A549 (cell line): Measurements from ENCODE around the gene HADHB. TPM values are rescaled to one million over a fixed set of nuclear protein-coding genes. Genes with fewer than 3 reads are reported as not detected.

ENCODE experiments used
- ATAC-seq, 2 experiments: fragments of 200-7000 bp in 1 of 2; fragments of >200 bp in 1 of 2; cut with Nextera tagmentation in 1 of 2; cut with Tn5 transposase in 1 of 2; 3 replicates each; pipeline versions ENCODE4 v1.8.0 to v1.9.1; 2018 to 2020; ENCODE audit warnings: mild to moderate bottlenecking in 1 of 2, moderate library complexity in 1 of 2
- CTCF ChIA-PET: fragments of 300-600 bp; sonication (Branson Sonifier 250); formaldehyde crosslinking; extraction: SDS; loops from one replicate; lab custom pipeline; 2021; ENCODE audit warnings: antibody characterized with exemption, inconsistent platforms; lab: Yijun Ruan, JAX
- POLR2A ChIA-PET: fragments of 350-600 bp; formaldehyde crosslinking; extraction: SDS; loops from one replicate; lab custom pipeline; 2021; ENCODE audit warnings: antibody characterized with exemption, inconsistent platforms; lab: Yijun Ruan, JAX
- DNase-seq, 2 experiments: peaks; one replicate each; pipeline versions ENCODE4 v3.0.0 to v3.0.0-alpha.2; 2011 to 2016; ENCODE audit warnings: low read depth in 1 of 2, low spot score in 1 of 2
- FAIRE-seq: peaks from 2 replicates; lab custom pipeline; 2011; peaks lifted over from hg19 to GRCh38; lab: Jason Lieb, UNC
- H3K27ac ChIP-seq, 2 experiments: fragments of >200 bp; sonication (Bioruptor Twin); formaldehyde crosslinking; 3 replicates each; pipeline ENCODE4 v1.5.1; 2016 to 2017
- H3K4me1 ChIP-seq: fragments of >200 bp; sonication (Bioruptor Twin); formaldehyde crosslinking; 3 replicates; pipeline ENCODE4 v1.6.1; 2016
- H3K4me2 ChIP-seq: fragments of >200 bp; sonication (Bioruptor Twin); formaldehyde crosslinking; 3 replicates; pipeline ENCODE4 v1.6.1; 2016
- H3K4me3 ChIP-seq: fragments of >200 bp; sonication (Bioruptor Twin); formaldehyde crosslinking; 3 replicates; pipeline ENCODE4 v1.5.1; 2016
- H3K9me3 ChIP-seq: fragments of >200 bp; sonication (Bioruptor Twin); formaldehyde crosslinking; 3 replicates; pipeline ENCODE4 v1.6.1; 2016
- CEBPB ChIP-seq, 2 experiments: fragments of >200 bp in 1 of 2; sonication (Bioruptor Twin) in 1 of 2; formaldehyde crosslinking in 1 of 2; IDR thresholded peaks; 2 replicates each; pipeline ENCODE4 v1.6.1; 2012 to 2016
- EHMT2 ChIP-seq: fragments of 200-600 bp; sonication (generic); IDR thresholded peaks from 2 replicates; pipeline ENCODE4 v1.6.1; 2016; ENCODE audit warnings: antibody characterized with exemption, low read depth, mild to moderate bottlenecking, moderate library complexity
- ESRRA ChIP-seq: fragments of 150-350 bp; IDR thresholded peaks from 2 replicates; pipeline ENCODE4 v1.6.1; 2014; ENCODE audit warnings: mild to moderate bottlenecking, low read length, borderline replicate concordance
- FOSB ChIP-seq: fragments of 250-450 bp; sonication (Bioruptor Pico); IDR thresholded peaks from 2 replicates; pipeline ENCODE4 v1.5.0; 2020; ENCODE audit warnings: mild to moderate bottlenecking, moderate library complexity
- FOSL2 ChIP-seq, 2 experiments: fragments of 450-650 bp in 1 of 2; fragments of >200 bp in 1 of 2; sonication (Bioruptor Twin) in 1 of 2; formaldehyde crosslinking; IDR thresholded peaks; 2 replicates each; pipeline versions ENCODE4 v1.5.0 to v1.6.1; 2016 to 2020; ENCODE audit warnings: mild to moderate bottlenecking in 1 of 2, moderate library complexity in 1 of 2
- GATA3 ChIP-seq: IDR thresholded peaks from 2 replicates; pipeline ENCODE4 v1.6.1; 2012; ENCODE audit warnings: borderline replicate concordance
- HDAC2 ChIP-seq: fragments of 200-600 bp; sonication (generic); IDR thresholded peaks from 2 replicates; pipeline ENCODE4 v1.6.1; 2016
- HMGXB4 ChIP-seq: fragments of 250-450 bp; sonication (Bioruptor Pico); IDR thresholded peaks from 2 replicates; pipeline ENCODE4 v1.5.0; 2021; ENCODE audit warnings: mild to moderate bottlenecking, moderate library complexity, borderline replicate concordance
- HOXA7 ChIP-seq: fragments of 250-450 bp; sonication (Bioruptor Pico); IDR thresholded peaks from 2 replicates; pipeline ENCODE4 v1.5.0; 2020; ENCODE audit warnings: mild to moderate bottlenecking, moderate library complexity
- KDM1A ChIP-seq: fragments of 200-600 bp; sonication (generic); IDR thresholded peaks from 2 replicates; pipeline ENCODE4 v1.6.1; 2016; ENCODE audit warnings: low read depth, mild to moderate bottlenecking
- PBX3 ChIP-seq: IDR thresholded peaks from 2 replicates; pipeline ENCODE4 v1.6.1; 2012
- POLR2AphosphoS2 ChIP-seq: conservative IDR thresholded peaks from 2 replicates; pipeline ENCODE4 v1.6.1; 2012; ENCODE audit warnings: low read length, improper control_type of control experiment, inconsistent platforms
- USF2 ChIP-seq: fragments of 450-650 bp; IDR thresholded peaks from 2 replicates; pipeline ENCODE4 v1.6.1; 2014; ENCODE audit warnings: antibody characterized with exemption
- ZFP36 ChIP-seq: fragments of 450-650 bp; IDR thresholded peaks from 2 replicates; pipeline ENCODE4 v1.6.1; 2014; ENCODE audit warnings: borderline replicate concordance; ENCODE audit not compliant: partially characterized antibody
- ZNF302 ChIP-seq: fragments of 250-450 bp; sonication (Bioruptor Pico); IDR thresholded peaks from 2 replicates; pipeline ENCODE4 v1.9.0; 2021; ENCODE audit warnings: inconsistent platforms, mild to moderate bottlenecking, moderate library complexity
- WGBS: methylation state at CpG from one replicate; pipeline ENCODE4 v1.1.6; 2017; ENCODE audit errors: missing lambda C conversion rate; 5-methylcytosine and 5-hydroxymethylcytosine counted together
- polyA plus RNA-seq, 4 experiments: library from polyadenylated mRNA; depleted of rRNA in 3 of 4; stranded (reverse); fragments of >200 nt; fragmentation: RNase III in 1 of 4; extraction: RNeasy Plus Mini Kit Qiagen cat#74134 plus additional on column Dnase treatment in 1 of 4; gene quantifications; 2 replicates in 3 of 4; 3 replicates in 1 of 4; pipeline ENCODE4 v1.2.3, GENCODE V29; 2011 to 2017
- TF ChIP-seq, protein P1 (sequence below): fragments of 200-600 bp; sonication (generic); IDR thresholded peaks from 2 replicates; pipeline ENCODE4 v1.6.1; 2016; ENCODE audit warnings: antibody characterized with exemption, mild to moderate bottlenecking, moderate library complexity
- TF ChIP-seq, protein P2 (sequence below): fragments of >200 bp; sonication (Bioruptor Twin); formaldehyde crosslinking; IDR thresholded peaks from 3 replicates; pipeline ENCODE4 v1.5.1; 2016
- TF ChIP-seq, protein P3 (sequence below): IDR thresholded peaks from 2 replicates; pipeline ENCODE4 v1.6.1; 2012; ENCODE audit warnings: low read depth, borderline replicate concordance

HADHB gene
- polyA plus RNA-seq, 2 of the 4 experiments (the other 2 are of a cell fraction), result 95.4 to 161 TPM

GRCh38 chr2:26336719-26337118 is 92.0 kb downstream of the HADHB start:
- H3K4me1 ChIP-seq, result peaks cover 4% of the 10 kb centered on the region
- no peak overlapping the region for H3K4me3 ChIP-seq
- no peak for DNase-seq
- 89% methylated on average over 2 of the region's 2 CpGs for WGBS
- ChIA-PET CTCF (interaction anchor here (13.9 kb wide), 1 partner anchor 21 kb away, joined by 156 read pairs; no protein-coding TSS in a partner anchor), POLR2A (interaction anchor here (1.7 kb wide), 1 partner anchor 9 kb away, joined by 4 read pairs; the partner anchor contains the start of gene SELENOI)
- no peak for ATAC-seq
- H3K27ac ChIP-seq, result no peak overlapping the region
- H3K4me2 ChIP-seq, result no peak overlapping the region
- H3K9me3 ChIP-seq, result no peaks in the 10 kb centered on the region
- no peak for FAIRE-seq
- no peak for TF ChIP-seq FOSL2 (IDR thresholded peaks at IDR 0.05)
- no peak for TF ChIP-seq FOSL2 (CRISPR knock-in tag; IDR thresholded peaks at IDR 0.05)
- TF ChIP-seq, protein P1, sequence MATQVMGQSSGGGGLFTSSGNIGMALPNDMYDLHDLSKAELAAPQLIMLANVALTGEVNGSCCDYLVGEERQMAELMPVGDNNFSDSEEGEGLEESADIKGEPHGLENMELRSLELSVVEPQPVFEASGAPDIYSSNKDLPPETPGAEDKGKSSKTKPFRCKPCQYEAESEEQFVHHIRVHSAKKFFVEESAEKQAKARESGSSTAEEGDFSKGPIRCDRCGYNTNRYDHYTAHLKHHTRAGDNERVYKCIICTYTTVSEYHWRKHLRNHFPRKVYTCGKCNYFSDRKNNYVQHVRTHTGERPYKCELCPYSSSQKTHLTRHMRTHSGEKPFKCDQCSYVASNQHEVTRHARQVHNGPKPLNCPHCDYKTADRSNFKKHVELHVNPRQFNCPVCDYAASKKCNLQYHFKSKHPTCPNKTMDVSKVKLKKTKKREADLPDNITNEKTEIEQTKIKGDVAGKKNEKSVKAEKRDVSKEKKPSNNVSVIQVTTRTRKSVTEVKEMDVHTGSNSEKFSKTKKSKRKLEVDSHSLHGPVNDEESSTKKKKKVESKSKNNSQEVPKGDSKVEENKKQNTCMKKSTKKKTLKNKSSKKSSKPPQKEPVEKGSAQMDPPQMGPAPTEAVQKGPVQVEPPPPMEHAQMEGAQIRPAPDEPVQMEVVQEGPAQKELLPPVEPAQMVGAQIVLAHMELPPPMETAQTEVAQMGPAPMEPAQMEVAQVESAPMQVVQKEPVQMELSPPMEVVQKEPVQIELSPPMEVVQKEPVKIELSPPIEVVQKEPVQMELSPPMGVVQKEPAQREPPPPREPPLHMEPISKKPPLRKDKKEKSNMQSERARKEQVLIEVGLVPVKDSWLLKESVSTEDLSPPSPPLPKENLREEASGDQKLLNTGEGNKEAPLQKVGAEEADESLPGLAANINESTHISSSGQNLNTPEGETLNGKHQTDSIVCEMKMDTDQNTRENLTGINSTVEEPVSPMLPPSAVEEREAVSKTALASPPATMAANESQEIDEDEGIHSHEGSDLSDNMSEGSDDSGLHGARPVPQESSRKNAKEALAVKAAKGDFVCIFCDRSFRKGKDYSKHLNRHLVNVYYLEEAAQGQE, result no peak
- TF ChIP-seq FOSB (CRISPR knock-in tag), result no peak
- TF ChIP-seq HDAC2, result no peak
- TF ChIP-seq KDM1A, result no peak
- TF ChIP-seq HOXA7 (CRISPR knock-in tag), result no peak
- no peak for TF ChIP-seq ZNF302 (CRISPR knock-in tag)
- TF ChIP-seq, protein P2, sequence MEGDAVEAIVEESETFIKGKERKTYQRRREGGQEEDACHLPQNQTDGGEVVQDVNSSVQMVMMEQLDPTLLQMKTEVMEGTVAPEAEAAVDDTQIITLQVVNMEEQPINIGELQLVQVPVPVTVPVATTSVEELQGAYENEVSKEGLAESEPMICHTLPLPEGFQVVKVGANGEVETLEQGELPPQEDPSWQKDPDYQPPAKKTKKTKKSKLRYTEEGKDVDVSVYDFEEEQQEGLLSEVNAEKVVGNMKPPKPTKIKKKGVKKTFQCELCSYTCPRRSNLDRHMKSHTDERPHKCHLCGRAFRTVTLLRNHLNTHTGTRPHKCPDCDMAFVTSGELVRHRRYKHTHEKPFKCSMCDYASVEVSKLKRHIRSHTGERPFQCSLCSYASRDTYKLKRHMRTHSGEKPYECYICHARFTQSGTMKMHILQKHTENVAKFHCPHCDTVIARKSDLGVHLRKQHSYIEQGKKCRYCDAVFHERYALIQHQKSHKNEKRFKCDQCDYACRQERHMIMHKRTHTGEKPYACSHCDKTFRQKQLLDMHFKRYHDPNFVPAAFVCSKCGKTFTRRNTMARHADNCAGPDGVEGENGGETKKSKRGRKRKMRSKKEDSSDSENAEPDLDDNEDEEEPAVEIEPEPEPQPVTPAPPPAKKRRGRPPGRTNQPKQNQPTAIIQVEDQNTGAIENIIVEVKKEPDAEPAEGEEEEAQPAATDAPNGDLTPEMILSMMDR, result no peak
- TF ChIP-seq, protein P3, sequence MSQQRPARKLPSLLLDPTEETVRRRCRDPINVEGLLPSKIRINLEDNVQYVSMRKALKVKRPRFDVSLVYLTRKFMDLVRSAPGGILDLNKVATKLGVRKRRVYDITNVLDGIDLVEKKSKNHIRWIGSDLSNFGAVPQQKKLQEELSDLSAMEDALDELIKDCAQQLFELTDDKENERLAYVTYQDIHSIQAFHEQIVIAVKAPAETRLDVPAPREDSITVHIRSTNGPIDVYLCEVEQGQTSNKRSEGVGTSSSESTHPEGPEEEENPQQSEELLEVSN, result no peak
- TF ChIP-seq EHMT2, result no peak
- TF ChIP-seq ESRRA, result no peak
- no peak for TF ChIP-seq USF2
- no peak for TF ChIP-seq PBX3
- TF ChIP-seq ZFP36, result no peak
- no peak for TF ChIP-seq CEBPB (IDR thresholded peaks at IDR 0.05)
- no peak for TF ChIP-seq POLR2AphosphoS2
- TF ChIP-seq HMGXB4, result no peak
- TF ChIP-seq GATA3, result no peak
